Chondrocyte (in vitro differentiated cells): ENCODE results near the gene NRGN. TPM values are rescaled to one million over a fixed set of nuclear protein-coding genes. Genes with fewer than 3 reads are reported as not detected.

Experiments
- DNase-seq: peaks from one replicate; pipeline ENCODE4 v3.0.0; 2021; ENCODE audit warnings: mixed read lengths, low spot score
- H3K27ac Mint-ChIP-seq: one replicate; pipeline ENCODE4 v1.8.0; 2021; ENCODE audit warnings: mild to moderate bottlenecking, moderate library complexity, mixed read lengths; ENCODE audit not compliant: unreplicated experiment
- H3K27me3 Mint-ChIP-seq: 2 replicates; pipeline ENCODE4 v1.8.0; 2021; ENCODE audit warnings: low read depth, mixed read lengths
- H3K36me3 Mint-ChIP-seq: 2 replicates; pipeline ENCODE4 v1.8.0; 2021; ENCODE audit warnings: low read depth, mixed read lengths
- H3K4me1 Mint-ChIP-seq: 2 replicates; pipeline ENCODE4 v1.8.0; 2021; ENCODE audit warnings: low read depth, mild to moderate bottlenecking, mixed read lengths
- H3K4me3 Mint-ChIP-seq: one replicate; pipeline ENCODE4 v1.8.0; 2021; ENCODE audit warnings: mild to moderate bottlenecking, moderate library complexity, mixed read lengths; ENCODE audit not compliant: unreplicated experiment
- H3K9me3 Mint-ChIP-seq: 2 replicates; pipeline ENCODE4 v1.8.0; 2021; ENCODE audit warnings: low read depth, mixed read lengths
- total RNA-seq: library from RNA; stranded (reverse); gene quantifications from 3 replicates; pipeline ENCODE4 v1.2.1, GENCODE V29; 2021
- TF ChIP-seq, protein P1 (sequence below): fragments of 200-600 bp; sonication (generic); IDR thresholded peaks from 2 replicates; pipeline ENCODE4 v1.5.0; 2021; ENCODE audit warnings: antibody characterized with exemption, mild to moderate bottlenecking, moderate library complexity

Gene NRGN
- total RNA-seq, 1 donor from 2014 or later, result 1.8 TPM

- no peaks in the 10 kb centered on the region for H3K27me3 Mint-ChIP-seq
- DNase-seq, result no peak
- H3K4me3 Mint-ChIP-seq, result no peak overlapping the region
- no peaks in the 10 kb centered on the region for H3K36me3 Mint-ChIP-seq
- no peak overlapping the region for H3K27ac Mint-ChIP-seq
- no peaks in the 10 kb centered on the region for H3K9me3 Mint-ChIP-seq
- H3K4me1 Mint-ChIP-seq, result peaks cover 8% of the 10 kb centered on the region
- TF ChIP-seq, protein P1, sequence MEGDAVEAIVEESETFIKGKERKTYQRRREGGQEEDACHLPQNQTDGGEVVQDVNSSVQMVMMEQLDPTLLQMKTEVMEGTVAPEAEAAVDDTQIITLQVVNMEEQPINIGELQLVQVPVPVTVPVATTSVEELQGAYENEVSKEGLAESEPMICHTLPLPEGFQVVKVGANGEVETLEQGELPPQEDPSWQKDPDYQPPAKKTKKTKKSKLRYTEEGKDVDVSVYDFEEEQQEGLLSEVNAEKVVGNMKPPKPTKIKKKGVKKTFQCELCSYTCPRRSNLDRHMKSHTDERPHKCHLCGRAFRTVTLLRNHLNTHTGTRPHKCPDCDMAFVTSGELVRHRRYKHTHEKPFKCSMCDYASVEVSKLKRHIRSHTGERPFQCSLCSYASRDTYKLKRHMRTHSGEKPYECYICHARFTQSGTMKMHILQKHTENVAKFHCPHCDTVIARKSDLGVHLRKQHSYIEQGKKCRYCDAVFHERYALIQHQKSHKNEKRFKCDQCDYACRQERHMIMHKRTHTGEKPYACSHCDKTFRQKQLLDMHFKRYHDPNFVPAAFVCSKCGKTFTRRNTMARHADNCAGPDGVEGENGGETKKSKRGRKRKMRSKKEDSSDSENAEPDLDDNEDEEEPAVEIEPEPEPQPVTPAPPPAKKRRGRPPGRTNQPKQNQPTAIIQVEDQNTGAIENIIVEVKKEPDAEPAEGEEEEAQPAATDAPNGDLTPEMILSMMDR, result no peak
Measured at GRCh38 chr11:124788521-124788920, 48.8 kb downstream of the NRGN start.

DNA sequence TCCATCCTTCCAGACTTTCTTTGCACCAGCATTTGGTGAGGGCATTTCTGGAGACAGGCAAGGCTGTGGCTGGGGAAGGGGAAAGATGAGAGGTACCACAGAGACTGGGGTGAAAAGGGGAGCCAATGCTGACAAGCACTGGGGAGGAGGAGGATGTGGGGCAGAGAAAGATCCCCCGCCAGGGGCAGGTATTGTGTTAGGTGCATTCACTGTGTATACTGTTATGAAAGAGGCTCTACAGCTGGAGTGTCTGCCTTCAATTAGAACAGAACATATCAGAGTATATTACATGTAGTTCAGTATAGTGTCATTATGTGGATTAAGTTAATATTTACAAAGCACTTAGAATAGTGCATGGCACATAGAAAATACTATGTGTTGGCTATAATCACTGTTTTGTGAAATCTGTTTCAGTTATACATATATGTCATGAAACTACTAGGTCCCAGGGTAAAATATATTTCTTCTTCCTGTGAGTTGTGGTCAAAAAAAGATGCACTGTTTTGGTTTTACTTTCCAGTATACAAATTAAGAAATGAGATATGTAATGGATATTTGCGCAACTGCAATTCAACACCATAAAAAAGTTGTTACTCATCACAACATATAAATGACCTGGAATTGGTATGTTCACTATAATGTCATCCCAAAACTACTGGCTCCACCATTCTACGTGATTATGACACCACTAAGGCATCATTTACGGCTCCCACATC is 52.0 kb downstream of the NRGN start:
- no peak for DNase-seq
- Mint-ChIP-seq H3K4me1 (peaks cover 11% of the 10 kb centered on the region), H3K27ac (no peak overlapping the region), H3K36me3 (no peaks in the 10 kb centered on the region), H3K4me3 (no peak overlapping the region), H3K27me3 (no peaks in the 10 kb centered on the region), H3K9me3 (no peaks in the 10 kb centered on the region)
- TF ChIP-seq, protein P1, result no peak

DNA sequence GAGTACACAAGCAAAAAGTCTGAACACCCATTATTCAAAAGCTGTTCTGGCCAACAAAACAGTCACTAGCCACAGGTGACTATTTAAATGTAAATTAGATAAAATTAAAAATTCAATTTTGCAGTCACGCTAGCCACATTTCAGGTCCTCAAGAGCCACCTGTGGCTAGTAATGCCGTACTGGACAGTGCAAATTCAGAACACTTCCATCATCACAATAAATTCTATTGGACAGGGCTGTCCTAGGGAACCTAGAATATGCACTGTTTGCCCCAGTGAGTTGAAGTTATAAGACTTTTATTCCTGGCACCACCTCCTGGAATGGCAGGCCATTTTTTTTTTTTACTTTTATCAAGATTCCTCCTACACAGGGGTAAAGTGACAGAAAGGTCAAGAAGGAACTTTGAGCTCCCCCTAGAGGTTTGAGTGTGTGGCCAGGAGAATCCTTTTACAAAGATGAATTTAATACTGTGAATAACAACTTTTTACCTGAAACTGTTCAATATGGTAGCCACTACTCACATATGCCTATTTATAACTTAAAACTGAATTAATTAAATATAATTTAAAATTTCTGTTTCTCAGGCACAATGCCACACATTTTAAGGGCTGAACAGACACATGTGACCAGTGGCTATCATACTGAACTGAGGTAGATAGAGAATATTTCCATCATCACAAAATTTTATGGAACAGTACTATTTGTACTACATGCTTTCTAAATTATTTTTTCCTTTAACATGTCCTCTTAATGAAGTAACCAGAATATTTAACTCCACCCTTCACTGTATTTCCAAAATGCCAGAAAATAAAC is 53.9 kb downstream of the NRGN start:
- TF ChIP-seq, protein P1, result peak; percentile 84
- DNase-seq, result no peak
- Mint-ChIP-seq H3K4me3 (no peak overlapping the region), H3K27ac (no peak overlapping the region), H3K27me3 (no peaks in the 10 kb centered on the region), H3K4me1 (peaks cover 25% of the 10 kb centered on the region), H3K36me3 (no peaks in the 10 kb centered on the region), H3K9me3 (no peaks in the 10 kb centered on the region)

- peaks cover 37% of the 10 kb centered on the region for H3K4me1 Mint-ChIP-seq
Measured at GRCh38 chr11:124796312-124796711, 56.6 kb downstream of the NRGN start.

More at GRCh38 chr11:124796312-124796711, 56.6 kb downstream of the NRGN start:
- no peak overlapping the region for H3K4me3 Mint-ChIP-seq
- TF ChIP-seq, protein P1, result no peak
- no peaks in the 10 kb centered on the region for H3K36me3 Mint-ChIP-seq
- no peaks in the 10 kb centered on the region for H3K9me3 Mint-ChIP-seq
- DNase-seq, result no peak
- H3K27ac Mint-ChIP-seq, result no peak overlapping the region
- no peaks in the 10 kb centered on the region for H3K27me3 Mint-ChIP-seq

Other genes starting within 250 kb of the NRGN start
- not detected in 3 replicates for gene OR8B12, start 196.3 kb upstream of the NRGN start, total RNA-seq
- gene OR8A1, start 169.9 kb upstream of the NRGN start, total RNA-seq, result 0.07 to 0.23 TPM in 2 of 3 replicates, not detected in the other
- not detected in 3 replicates for gene PANX3, start 128.5 kb upstream of the NRGN start, total RNA-seq
- 22.4 to 30.9 TPM (median 30.0 TPM) in 3 replicates for gene TBRG1, start 117.1 kb upstream of the NRGN start, total RNA-seq
- 8.3 to 15.2 TPM (median 9.6 TPM) in 3 replicates for gene SIAE, start 66.2 kb upstream of the NRGN start, total RNA-seq
- 1.7 to 3.6 TPM (median 3.2 TPM) in 3 replicates for gene SPA17, start 66.0 kb upstream of the NRGN start, total RNA-seq
- gene VSIG2, start 12.3 kb downstream of the NRGN start, total RNA-seq, result not detected in 3 replicates
- gene ESAM, start 22.3 kb downstream of the NRGN start, total RNA-seq, result 1.7 to 2.6 TPM (median 2.0 TPM) in 3 replicates
- 10.4 to 12.5 TPM (median 10.6 TPM) in 3 replicates for gene MSANTD2, start 60.5 kb downstream of the NRGN start, total RNA-seq
- gene ROBO3, start 125.5 kb downstream of the NRGN start, total RNA-seq, result 4.9 to 12.0 TPM (median 10.9 TPM) in 3 replicates
- gene ROBO4, start 157.9 kb downstream of the NRGN start, total RNA-seq, result not detected in 3 replicates
- not detected in 3 replicates for gene HEPN1, start 179.3 kb downstream of the NRGN start, total RNA-seq
- gene HEPACAM, start 196.1 kb downstream of the NRGN start, total RNA-seq, result not detected in 3 replicates
- 0.90 to 3.6 TPM (median 1.2 TPM) in 3 replicates for gene CCDC15, start 214.3 kb downstream of the NRGN start, total RNA-seq